Caco-2 (cell line): ENCODE measurements around the gene ECEL1. TPM values are rescaled to one million over a fixed set of nuclear protein-coding genes. Genes with fewer than 3 reads are reported as not detected.
"Not testable (repeated sequence)": the region's sequence is repeated elsewhere in the genome, so short reads cannot be mapped to it uniquely, and the experiment has no call there.

ENCODE experiments used
- BruUV-seq: library from RNA; stranded (reverse); fragments of 400-500 nt; replicated peaks from 2 replicates; lab custom pipeline; 2021; lab: Mats Ljungman, UMichigan
- CTCF ChIA-PET: fragments of 300-600 bp; sonication (Branson Sonifier 250); formaldehyde crosslinking; loops from one replicate; lab custom pipeline; 2022; ENCODE audit warnings: antibody characterized with exemption; lab: Charles Lee
- POLR2A ChIA-PET: fragments of 300-600 bp; sonication (Branson Sonifier 250); formaldehyde crosslinking; loops from one replicate; lab custom pipeline; 2022; ENCODE audit warnings: antibody characterized with exemption; lab: Charles Lee
- DNase-seq, 2 experiments: peaks; one replicate each; pipeline versions ENCODE4 v3.0.0 to v3.0.0-alpha.2; 2020 to 2022
- H3K27me3 ChIP-seq: replicated peaks from 2 replicates; pipeline ENCODE4 v1.6.0; 2011; ENCODE audit warnings: low read length; ENCODE audit not compliant: control insufficient read depth, insufficient read depth
- H3K36me3 ChIP-seq: 2 replicates; pipeline ENCODE4 v1.5.1; 2011; ENCODE audit warnings: low read length; ENCODE audit not compliant: control insufficient read depth, insufficient read depth
- H3K4me1 ChIP-seq: fragments of 250-450 bp; sonication (Bioruptor Pico); 2 replicates; pipeline ENCODE4 v1.5.1; 2020; ENCODE audit warnings: mild to moderate bottlenecking
- H3K4me3 ChIP-seq: 2 replicates; pipeline ENCODE4 v1.5.1; 2011; ENCODE audit warnings: low read depth, mild to moderate bottlenecking, control low read depth, low read length
- H3K9me3 ChIP-seq: fragments of 250-450 bp; sonication (Bioruptor Pico); 2 replicates; pipeline ENCODE4 v1.5.1; 2020; ENCODE audit warnings: mild to moderate bottlenecking, moderate library complexity
- H3K27ac Mint-ChIP-seq: one replicate; pipeline ENCODE4 v1.8.0; 2022; ENCODE audit warnings: mixed read lengths; ENCODE audit not compliant: unreplicated experiment
- H3K27me3 Mint-ChIP-seq: one replicate; pipeline ENCODE4 v1.8.0; 2022; ENCODE audit warnings: mixed read lengths; ENCODE audit not compliant: insufficient read depth, unreplicated experiment
- H3K36me3 Mint-ChIP-seq: one replicate; pipeline ENCODE4 v1.8.0; 2022; ENCODE audit warnings: mild to moderate bottlenecking, mixed read lengths; ENCODE audit not compliant: insufficient read depth, unreplicated experiment
- H3K4me1 Mint-ChIP-seq: one replicate; pipeline ENCODE4 v1.8.0; 2022; ENCODE audit warnings: low read depth, mixed read lengths; ENCODE audit not compliant: unreplicated experiment
- H3K4me3 Mint-ChIP-seq: one replicate; pipeline ENCODE4 v1.8.0; 2022; ENCODE audit warnings: mild to moderate bottlenecking, moderate library complexity, mixed read lengths; ENCODE audit not compliant: unreplicated experiment
- H3K9me3 Mint-ChIP-seq: one replicate; pipeline ENCODE4 v1.8.0; 2022; ENCODE audit warnings: mixed read lengths; ENCODE audit not compliant: unreplicated experiment
- CTCF ChIP-seq, 2 experiments: fragments of 200-600 bp in 1 of 2; IDR thresholded peaks; 1 replicate in 1 of 2; 2 replicates in 1 of 2; pipeline versions ENCODE4 v1.5.1 to v1.8.0; 2011 to 2022; ENCODE audit warnings: antibody characterized with exemption in 1 of 2, control low read depth in 1 of 2, inconsistent platforms in 1 of 2, low read depth in 1 of 2, low read length in 1 of 2, mild to moderate bottlenecking in 1 of 2, moderate library complexity in 1 of 2; ENCODE audit not compliant: insufficient read depth in 1 of 2, severe bottlenecking in 1 of 2, unreplicated experiment in 1 of 2
- intact Hi-C: fragments of 100-400 bp; cut with micrococcal nuclease; formaldehyde crosslinking; loops from one replicate; pipeline ENCODE4 v1.10.0; 2022; ENCODE audit not compliant: unreplicated experiment
- total RNA-seq: library from RNA; stranded (reverse); gene quantifications from 2 replicates; pipeline ENCODE4 v1.2.3, GENCODE V29; 2022

Gene ECEL1
- total RNA-seq, 1 experiment from 2014 or later, result 6.4 TPM

- Mint-ChIP-seq H3K27ac (no peak overlapping the region), H3K9me3 (no peaks in the 10 kb centered on the region), H3K27me3 (no peaks in the 10 kb centered on the region), H3K36me3 (no peaks in the 10 kb centered on the region), H3K4me3 (no peak overlapping the region), H3K4me1 (no peaks in the 10 kb centered on the region)
- ChIA-PET CTCF (interaction anchor here (0.7 kb wide), 1 partner anchor 21 kb away, joined by 4 read pairs; no protein-coding TSS in a partner anchor), POLR2A (no interaction called here)
- TF ChIP-seq CTCF (IDR thresholded peaks at IDR 0.05; ENCODE audit: insufficient read depth in 1 of 2, low read depth in 1 of 2, low read length in 1 of 2, severe bottlenecking in 1 of 2, unreplicated experiment in 1 of 2), result no peak
- Histone ChIP-seq H3K9me3 (no peaks in the 10 kb centered on the region), H3K36me3 (no peaks in the 10 kb centered on the region), H3K4me3 (no peak overlapping the region), H3K4me1 (0 out of 2 replicates have a peak, but pooled peaks cover 4% of the 10 kb centered on the region), H3K27me3 (no peaks in the 10 kb centered on the region)
- DNase-seq, result no peak
- no TSS peak for BruUV-seq
- intact Hi-C loops, result no loop called here
Measured at GRCh38 chr2:232447091-232447620, 40.5 kb downstream of the ECEL1 start.

DNA sequence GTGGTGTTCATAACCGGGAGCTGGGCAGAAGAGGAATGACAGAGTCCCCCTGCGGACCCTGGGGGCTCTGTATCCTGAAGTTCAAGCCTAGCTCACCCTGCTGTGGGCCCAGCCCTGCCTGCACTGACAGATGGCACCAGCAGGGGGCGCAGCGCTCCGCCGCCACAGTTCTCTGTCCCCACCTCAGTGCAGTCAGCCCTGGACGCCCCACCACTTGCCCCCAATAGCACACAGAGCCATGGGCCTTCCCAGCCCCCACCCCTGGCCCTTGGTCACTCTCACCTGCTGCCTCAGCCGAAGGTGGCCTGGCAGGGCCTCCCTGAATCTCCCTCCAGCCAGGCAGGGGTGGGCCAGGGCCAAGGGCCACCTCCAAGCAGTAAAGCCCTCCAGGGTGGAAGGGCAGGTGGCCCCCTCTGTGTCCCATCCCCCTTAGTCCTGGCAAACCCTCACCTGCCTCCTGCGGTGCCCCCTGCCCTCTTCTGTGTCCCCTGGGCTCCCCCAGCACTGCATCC, 41.3 kb downstream of the ECEL1 start:
- H3K27me3 Mint-ChIP-seq, H3K36me3 Mint-ChIP-seq, H3K27ac Mint-ChIP-seq, H3K4me3 Mint-ChIP-seq, BruUV-seq, H3K27me3 ChIP-seq, H3K4me3 ChIP-seq, intact Hi-C loops, H3K9me3 Mint-ChIP-seq, H3K4me1 Mint-ChIP-seq, H3K9me3 ChIP-seq, H3K4me1 ChIP-seq, DNase-seq, H3K36me3 ChIP-seq, POLR2A ChIA-PET: not testable (repeated sequence)
- CTCF ChIA-PET, result interaction anchor here (0.6 kb wide), 1 partner anchor 480 kb away, joined by 7 read pairs; no protein-coding TSS in a partner anchor

DNA sequence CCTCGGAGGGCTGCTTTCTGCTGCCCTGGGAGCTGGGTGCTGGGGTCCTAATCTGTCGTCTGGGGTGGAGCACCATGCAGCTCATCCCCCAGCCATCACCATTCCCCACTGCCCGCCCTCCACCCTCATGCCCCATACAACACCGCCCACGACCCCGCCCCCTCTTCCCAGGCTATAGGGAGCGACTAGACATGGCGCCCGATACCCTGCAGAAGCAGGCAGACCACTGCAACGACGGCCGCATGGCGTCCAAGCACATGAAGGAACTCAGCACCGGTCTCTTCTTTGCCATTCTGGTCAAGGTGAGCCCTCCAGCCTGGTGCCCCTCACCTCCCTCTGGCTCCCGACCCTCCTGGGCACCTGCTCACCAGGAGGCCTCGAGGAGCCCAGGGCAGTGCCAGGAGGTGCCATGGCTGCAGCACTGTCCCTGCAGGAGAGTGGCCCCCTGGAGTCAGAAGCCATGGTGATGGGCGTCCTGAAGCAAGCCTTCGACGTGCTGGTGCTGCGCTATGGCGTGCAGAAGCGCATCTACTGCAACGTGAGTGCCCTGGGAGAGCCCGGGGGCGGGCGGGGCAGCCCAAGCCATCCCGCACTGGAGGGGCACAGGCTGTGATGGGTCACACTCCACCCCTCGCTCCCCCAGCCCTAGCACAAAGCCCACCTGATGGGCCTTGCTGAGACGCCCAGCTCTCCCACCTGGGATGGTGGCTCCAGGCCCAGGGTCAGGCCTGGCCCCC, 42.3 kb downstream of the ECEL1 start:
- POLR2A ChIA-PET, H3K27me3 ChIP-seq, H3K27ac Mint-ChIP-seq, H3K4me3 ChIP-seq, DNase-seq, H3K4me1 ChIP-seq, H3K27me3 Mint-ChIP-seq, H3K4me1 Mint-ChIP-seq, H3K36me3 ChIP-seq, BruUV-seq, H3K4me3 Mint-ChIP-seq, H3K9me3 Mint-ChIP-seq, intact Hi-C loops, H3K36me3 Mint-ChIP-seq, H3K9me3 ChIP-seq: not testable (repeated sequence)
- CTCF ChIA-PET, result interaction anchor here (0.7 kb wide), 1 partner anchor 9 kb away, joined by 4 read pairs; no protein-coding TSS in a partner anchor
